Muscle layer of colon (tissue), 2 donors: ENCODE data around the gene S100A2.

ENCODE experiments used
- H3K27ac ChIP-seq: one replicate; pipeline ENCODE4 v1.7.0; 2013; ENCODE audit warnings: low read depth, mild to moderate bottlenecking, low read length, moderate library complexity
- H3K27me3 ChIP-seq, 2 donors: one replicate each; pipeline ENCODE4 v1.7.0; 2013; ENCODE audit warnings: low read length in 2 of 2, mild to moderate bottlenecking in 2 of 2; ENCODE audit not compliant: insufficient read depth in 2 of 2, control insufficient read depth in 1 of 2
- H3K36me3 ChIP-seq: one replicate; pipeline ENCODE4 v1.7.0; 2013; ENCODE audit warnings: mild to moderate bottlenecking, low read length; ENCODE audit not compliant: insufficient read depth
- H3K4me1 ChIP-seq: one replicate; pipeline ENCODE4 v1.7.0; 2013; ENCODE audit warnings: mild to moderate bottlenecking, low read length; ENCODE audit not compliant: insufficient read depth
- H3K4me3 ChIP-seq, 2 donors: one replicate each; pipeline ENCODE4 v1.7.0; 2013; ENCODE audit warnings: low read length in 2 of 2, low read depth in 1 of 2, mild to moderate bottlenecking in 1 of 2, moderate library complexity in 1 of 2
- H3K9ac ChIP-seq: one replicate; pipeline ENCODE4 v1.7.0; 2013; ENCODE audit warnings: low read length
- H3K9me3 ChIP-seq: one replicate; pipeline ENCODE4 v1.7.0; 2013; ENCODE audit warnings: mild to moderate bottlenecking, low read length
- donor health status: abdominal sarcoma.
- donor health status: Adenocarcinoma of cecum.

S100A2 gene

DNA sequence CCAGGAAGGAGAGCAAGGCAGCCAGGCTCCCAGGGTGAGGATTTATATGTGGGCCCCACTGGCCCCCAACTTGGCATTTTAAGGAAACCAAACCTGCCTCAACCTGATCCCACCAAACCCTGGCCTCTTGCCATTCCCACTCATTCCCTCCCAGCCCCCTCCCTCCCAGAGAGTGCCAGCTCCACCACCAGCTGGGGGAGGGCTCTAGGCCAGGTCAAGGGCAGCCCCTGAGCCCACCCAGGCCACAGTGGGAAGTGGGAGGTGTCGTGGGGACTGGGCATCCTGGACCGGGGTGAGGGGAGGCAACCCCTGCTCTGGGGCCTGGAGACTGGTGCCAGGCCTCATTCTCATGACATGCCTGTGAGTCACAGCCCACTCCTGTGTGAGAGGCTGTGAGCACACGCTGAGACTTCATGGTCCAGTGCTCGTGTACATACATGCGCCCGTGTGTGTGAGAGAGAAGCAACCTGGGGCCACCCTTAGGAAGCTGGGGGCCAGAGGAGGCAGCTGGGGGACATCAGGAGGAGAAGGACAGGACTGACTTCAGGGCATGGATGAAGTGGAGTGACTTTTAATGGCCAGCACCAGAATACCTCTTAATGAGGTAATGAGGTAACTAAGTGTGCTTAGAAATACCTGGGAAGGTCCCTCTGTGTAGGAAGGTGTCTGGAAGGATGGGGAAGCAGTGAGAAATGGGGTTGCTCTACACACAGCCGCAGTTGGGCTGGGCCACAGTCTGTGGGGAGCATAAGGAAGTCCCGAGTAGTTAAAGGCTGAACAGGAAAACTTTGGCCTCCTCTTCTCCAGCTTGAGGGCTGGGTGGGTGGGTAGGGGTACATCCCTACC is at the start of gene S100A2:
Gene S100A2 (minus strand): TSS at position 316 of the 846 bp plus-strand sequence. CDS start 1,967 bp downstream, outside the sequence.
- H3K9ac ChIP-seq: peak within 1 kb of the TSS; percentile 11
- H3K4me1 ChIP-seq: peaks cover 36% of the 10 kb centered on the region

GRCh38 chr1:153615406-153615805 is 49.8 kb upstream of the S100A2 start:
- H3K4me3 ChIP-seq: no peak overlapping the region
- no peaks in the 10 kb centered on the region for H3K27me3 ChIP-seq
- peaks cover 21% of the 10 kb centered on the region for H3K4me1 ChIP-seq
- H3K36me3 ChIP-seq: no peaks in the 10 kb centered on the region
- H3K9me3 ChIP-seq: no peaks in the 10 kb centered on the region
- H3K27ac ChIP-seq: no peak overlapping the region
- H3K9ac ChIP-seq: no peak overlapping the region

More for the DNA sequence above, at the start of gene S100A2:
- H3K9me3 ChIP-seq: no peaks in the 10 kb centered on the region
- peak within 1 kb of the TSS; percentile 84 for H3K27ac ChIP-seq
- no peaks in the 10 kb centered on the region for H3K27me3 ChIP-seq
- H3K4me3 ChIP-seq: no peak within 1 kb of the TSS
- no peaks in the 10 kb centered on the region for H3K36me3 ChIP-seq

DNA sequence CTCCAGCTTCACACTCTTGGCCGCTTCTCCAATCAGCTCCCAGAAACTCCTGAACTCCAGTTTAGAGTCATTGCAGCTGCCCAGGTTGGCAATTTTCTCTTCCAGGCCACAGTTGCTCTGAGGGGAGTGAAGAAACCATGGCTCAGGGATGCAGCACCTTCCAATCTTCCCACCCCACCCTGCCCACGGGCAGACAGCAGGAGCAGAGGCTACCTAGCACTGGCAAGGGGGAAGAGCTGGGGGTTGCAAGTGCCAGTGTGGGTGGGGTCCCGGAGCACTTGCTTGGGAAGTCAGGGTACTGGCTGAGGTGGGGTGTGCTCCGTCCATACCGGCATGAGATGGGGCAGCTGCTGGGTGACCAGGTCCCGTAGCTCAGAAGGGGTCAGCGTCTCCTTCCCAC is 49.3 kb upstream of the S100A2 start:
- Histone ChIP-seq H3K27ac (no peak overlapping the region), H3K4me1 (peaks cover 26% of the 10 kb centered on the region), H3K27me3 (no peaks in the 10 kb centered on the region), H3K36me3 (no peaks in the 10 kb centered on the region), H3K9ac (no peak overlapping the region), H3K9me3 (no peaks in the 10 kb centered on the region), H3K4me3 (no peak overlapping the region)

DNA sequence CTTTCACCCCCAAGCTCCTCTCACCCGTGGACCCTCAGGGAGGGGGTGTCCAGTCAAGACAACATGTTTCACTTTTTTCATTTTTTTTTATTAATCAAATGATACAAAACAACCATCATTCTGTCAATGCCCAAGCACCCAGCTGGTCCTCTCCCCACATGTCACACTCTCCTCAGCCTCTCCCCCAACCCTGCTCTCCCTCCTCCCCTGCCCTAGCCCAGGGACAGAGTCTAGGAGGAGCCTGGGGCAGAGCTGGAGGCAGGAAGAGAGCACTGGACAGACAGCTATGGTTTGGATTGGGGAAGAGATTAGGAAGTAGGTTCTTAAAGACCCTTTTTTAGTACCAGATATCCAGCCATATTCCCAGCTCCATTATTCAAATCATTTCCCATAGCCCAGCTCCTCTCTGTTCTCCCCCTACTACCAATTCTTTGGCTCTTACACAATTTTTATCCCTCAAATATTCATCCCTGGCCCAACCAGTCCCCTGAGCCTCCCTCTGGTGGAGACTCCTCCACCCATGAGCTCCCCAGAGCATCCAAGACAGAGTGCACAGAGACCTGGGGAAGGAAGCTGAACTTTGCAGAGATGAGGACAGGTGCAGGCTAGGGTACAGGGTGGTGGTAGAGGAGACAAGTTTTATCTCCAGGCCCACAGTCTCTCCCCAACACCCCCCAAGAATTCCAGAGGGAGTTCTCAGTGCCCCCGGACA is 48.7 kb upstream of the S100A2 start:
- H3K27ac ChIP-seq: no peak overlapping the region
- H3K4me1 ChIP-seq: peaks cover 31% of the 10 kb centered on the region

GRCh38 chr1:153613406-153613805 is 47.8 kb upstream of the S100A2 start:
- peaks cover 41% of the 10 kb centered on the region for H3K4me1 ChIP-seq
- peak overlapping the region; percentile 84 for H3K27ac ChIP-seq
- H3K9ac ChIP-seq: peak overlapping the region; percentile 78
- no peaks in the 10 kb centered on the region for H3K36me3 ChIP-seq
- H3K4me3 ChIP-seq: peak overlapping the region; percentile 88 to 91
- H3K9me3 ChIP-seq: no peaks in the 10 kb centered on the region
- H3K27me3 ChIP-seq: no peaks in the 10 kb centered on the region

More for the DNA sequence above, 48.7 kb upstream of the S100A2 start:
- no peak overlapping the region for H3K9ac ChIP-seq
- no peak overlapping the region for H3K4me3 ChIP-seq
- no peaks in the 10 kb centered on the region for H3K9me3 ChIP-seq
- no peaks in the 10 kb centered on the region for H3K36me3 ChIP-seq
- no peaks in the 10 kb centered on the region for H3K27me3 ChIP-seq

- peak within 1 kb of the TSS; percentile 84 for H3K27ac ChIP-seq
- peak within 1 kb of the TSS; percentile 78 for H3K9ac ChIP-seq
- peaks cover 4% of the 10 kb centered on the region for H3K36me3 ChIP-seq
- peak within 1 kb of the TSS; percentile 88 to 91 for H3K4me3 ChIP-seq
- no peaks in the 10 kb centered on the region for H3K9me3 ChIP-seq
- peaks cover 42% of the 10 kb centered on the region for H3K4me1 ChIP-seq
- H3K27me3 ChIP-seq: no peaks in the 10 kb centered on the region
These were observed 47.2 kb upstream of the S100A2 start, which contains the start of gene S100A16 for GRCh38 chr1:153612755-153613331. S100A16 (minus strand) TSS chr1:153613137; CDS start chr1:153608151, 4,986 bp downstream.

DNA sequence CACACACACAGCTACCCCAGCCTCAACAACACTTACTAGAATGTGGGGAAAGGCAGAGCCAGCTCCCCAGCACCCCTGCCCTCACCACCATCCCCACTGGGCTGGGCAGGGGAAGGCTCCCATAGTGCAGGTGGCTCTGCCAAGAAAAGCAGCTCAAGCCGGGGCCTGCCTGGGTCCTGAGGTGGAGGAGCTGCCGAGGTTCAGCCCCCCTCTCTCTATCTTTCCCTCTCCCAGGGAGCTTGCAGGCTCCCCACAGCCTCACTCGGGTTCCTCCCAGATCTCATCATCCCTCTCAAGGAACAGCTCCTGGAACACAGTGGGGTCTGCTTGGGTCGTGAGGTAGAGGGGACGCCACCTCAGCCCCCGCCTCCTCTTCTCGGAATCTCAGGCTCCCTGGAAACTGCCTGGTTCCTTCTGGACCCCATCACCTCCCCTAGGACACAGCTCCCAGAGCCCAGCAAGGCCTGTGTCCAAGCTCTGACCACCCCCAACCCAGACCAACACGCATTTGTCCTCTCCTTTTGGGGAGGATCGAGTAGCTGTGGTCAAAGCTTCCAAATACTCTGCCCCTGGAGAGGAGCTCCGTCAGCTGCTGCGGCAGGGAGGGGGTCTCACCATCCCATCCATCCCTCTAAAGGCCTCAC is 46.6 kb upstream of the S100A2 start:
- peaks cover 10% of the 10 kb centered on the region for H3K36me3 ChIP-seq
- H3K9me3 ChIP-seq: no peaks in the 10 kb centered on the region
- H3K4me3 ChIP-seq: peak overlapping the region; percentile 88 to 91
- H3K27ac ChIP-seq: peak overlapping the region; percentile 84
- peaks cover 42% of the 10 kb centered on the region for H3K4me1 ChIP-seq
- peak overlapping the region; percentile 78 for H3K9ac ChIP-seq
- H3K27me3 ChIP-seq: no peaks in the 10 kb centered on the region

DNA sequence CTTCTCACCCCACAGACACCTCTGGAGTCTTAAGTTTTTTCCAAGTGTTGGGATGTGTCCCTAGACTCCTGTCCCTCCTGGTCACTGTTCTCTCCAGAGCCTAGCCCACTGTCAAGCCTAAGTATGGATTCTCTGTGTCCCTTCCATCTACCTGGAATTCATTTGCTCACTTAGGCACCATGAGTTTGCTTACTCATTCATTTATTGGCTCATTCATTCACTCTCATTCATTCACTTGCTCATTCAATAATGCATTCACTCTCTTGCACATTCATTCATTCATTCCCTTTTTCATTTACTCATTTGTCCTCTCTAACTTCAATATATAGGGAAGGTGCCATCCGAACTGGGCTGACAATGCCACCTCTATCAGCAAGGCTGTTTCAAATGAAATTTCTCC is 45.7 kb upstream of the S100A2 start:
- Histone ChIP-seq H3K27me3 (no peaks in the 10 kb centered on the region), H3K4me3 (peak overlapping the region in 1 of 2 donors; percentile 88), H3K9me3 (no peaks in the 10 kb centered on the region), H3K9ac (no peak overlapping the region), H3K27ac (peak overlapping the region; percentile 45), H3K36me3 (peaks cover 19% of the 10 kb centered on the region), H3K4me1 (peaks cover 42% of the 10 kb centered on the region)

- Histone ChIP-seq H3K9ac (no peak overlapping the region), H3K9me3 (no peaks in the 10 kb centered on the region), H3K4me3 (no peak overlapping the region), H3K27me3 (no peaks in the 10 kb centered on the region), H3K36me3 (peaks cover 22% of the 10 kb centered on the region), H3K27ac (no peak overlapping the region), H3K4me1 (peaks cover 42% of the 10 kb centered on the region)
These were observed 45.2 kb upstream of the S100A2 start for GRCh38 chr1:153610811-153611301.

GRCh38 chr1:153610334-153610733 is 44.7 kb upstream of the S100A2 start:
- Histone ChIP-seq H3K27me3 (no peaks in the 10 kb centered on the region), H3K4me1 (peaks cover 42% of the 10 kb centered on the region), H3K36me3 (peaks cover 22% of the 10 kb centered on the region), H3K27ac (no peak overlapping the region), H3K9me3 (no peaks in the 10 kb centered on the region), H3K4me3 (no peak overlapping the region), H3K9ac (no peak overlapping the region)

DNA sequence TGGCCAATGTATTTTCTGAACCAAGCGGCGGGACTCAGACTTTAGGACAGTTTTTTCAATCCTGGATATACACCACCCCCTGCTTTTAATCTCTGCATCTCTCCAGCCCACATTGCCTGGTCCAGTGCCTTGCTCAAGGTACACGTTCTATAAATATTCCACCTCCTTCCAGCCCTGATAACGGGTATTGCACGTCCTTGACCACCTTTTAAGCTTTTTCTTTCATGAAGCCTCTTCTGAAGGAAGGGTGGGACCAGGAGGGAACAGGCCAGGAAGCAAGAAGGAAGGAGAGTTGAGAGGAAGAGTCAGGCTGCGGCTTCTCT is 43.9 kb upstream of the S100A2 start:
- Histone ChIP-seq H3K27ac (peak overlapping the region; percentile 60), H3K9me3 (no peaks in the 10 kb centered on the region), H3K27me3 (no peaks in the 10 kb centered on the region), H3K36me3 (peaks cover 22% of the 10 kb centered on the region), H3K4me3 (peak overlapping the region in 1 of 2 donors; percentile 32), H3K9ac (no peak overlapping the region), H3K4me1 (peaks cover 42% of the 10 kb centered on the region)
